NCI-H1436 treated with DMSO at 0.1 percent for 48 hours (cell line): Measurements from ENCODE around the gene RCAN2.
A peak's percentile ranks its signal among the peaks of the same experiment; 100 is the strongest.
"Not testable (repeated sequence)": the region's sequence is repeated elsewhere in the genome, so short reads cannot be mapped to it uniquely, and the experiment has no call there.

Experiments used
- DNase-seq: peaks from one replicate; lab custom pipeline; 2025; lab: John Stamatoyannopoulos, UW

Gene RCAN2

GRCh38 chr6:46440141-46440540, 51.1 kb downstream of the RCAN2 start:
- no peak for DNase-seq

GRCh38 chr6:46438245-46438644, 53.0 kb downstream of the RCAN2 start:
- no peak for DNase-seq

GRCh38 chr6:46437671-46438221, 53.5 kb downstream of the RCAN2 start:
- no peak for DNase-seq

- DNase-seq: no peak
Measured at GRCh38 chr6:46422619-46423018, 68.6 kb downstream of the RCAN2 start.

GRCh38 chr6:46421939-46422338, 69.3 kb downstream of the RCAN2 start:
- DNase-seq: no peak

- no peak for DNase-seq
Measured at GRCh38 chr6:46420921-46421638, 70.2 kb downstream of the RCAN2 start.

- DNase-seq: peak; percentile 3
Measured at GRCh38 chr6:46419576-46420002, 71.7 kb downstream of the RCAN2 start.

GRCh38 chr6:46414398-46414797, 76.9 kb downstream of the RCAN2 start:
- no peak for DNase-seq

GRCh38 chr6:46412662-46413061, 78.6 kb downstream of the RCAN2 start:
- DNase-seq: no peak

GRCh38 chr6:46411456-46412197, 79.6 kb downstream of the RCAN2 start:
- DNase-seq: no peak

GRCh38 chr6:46410334-46410953, 80.8 kb downstream of the RCAN2 start:
- peak; percentile 5 for DNase-seq

GRCh38 chr6:46407776-46408530, 83.3 kb downstream of the RCAN2 start:
- no peak for DNase-seq

GRCh38 chr6:46407246-46407645, 84.0 kb downstream of the RCAN2 start:
- DNase-seq: no peak

GRCh38 chr6:46405620-46406180, 85.5 kb downstream of the RCAN2 start:
- not testable (repeated sequence) for DNase-seq

GRCh38 chr6:46400898-46401297, 90.4 kb downstream of the RCAN2 start:
- DNase-seq: no peak

GRCh38 chr6:46395530-46395929, 95.7 kb downstream of the RCAN2 start:
- no peak for DNase-seq

GRCh38 chr6:46393940-46394337, 97.3 kb downstream of the RCAN2 start:
- no peak for DNase-seq

- DNase-seq: no peak
Measured at GRCh38 chr6:46393161-46393939, 97.9 kb downstream of the RCAN2 start.

GRCh38 chr6:46392294-46392693, 99.0 kb downstream of the RCAN2 start:
- DNase-seq: no peak

GRCh38 chr6:46390153-46390876, 100.9 kb downstream of the RCAN2 start:
- DNase-seq: no peak
